RWPE2 (cell line): ENCODE measurements around the gene ETNK1.
"Not testable (repeated sequence)": the region's sequence is repeated elsewhere in the genome, so short reads cannot be mapped to it uniquely, and the experiment has no call there.

Experiments used
- ATAC-seq: fragments of 200-7000 bp; cut with Tn5 transposase; 3 replicates; pipeline ENCODE4 v1.9.1; 2021; ENCODE audit warnings: low read depth
- DNase-seq: peaks from one replicate; pipeline ENCODE4 v3.0.0-alpha.2; 2020; ENCODE audit warnings: low spot score
- H3K27ac ChIP-seq: fragments of 450-650 bp; 2 replicates; pipeline ENCODE4 v1.5.1; 2017; ENCODE audit warnings: mild to moderate bottlenecking; ENCODE audit not compliant: poor library complexity, severe bottlenecking
- H3K27me3 ChIP-seq: fragments of 250-450 bp; sonication (Bioruptor Pico); 2 replicates; pipeline ENCODE4 v1.5.1; 2021; ENCODE audit warnings: mild to moderate bottlenecking, moderate library complexity; ENCODE audit not compliant: insufficient read depth, poor library complexity, severe bottlenecking
- H3K36me3 ChIP-seq: fragments of 250-450 bp; sonication (Bioruptor Pico); 2 replicates; pipeline ENCODE4 v1.5.1; 2020; ENCODE audit warnings: low read depth, mild to moderate bottlenecking, moderate library complexity
- H3K4me1 ChIP-seq: fragments of 250-450 bp; sonication (Bioruptor Pico); 2 replicates; pipeline ENCODE4 v1.5.1; 2021; ENCODE audit warnings: mild to moderate bottlenecking, moderate library complexity; ENCODE audit not compliant: insufficient read depth, poor library complexity, severe bottlenecking
- H3K4me3 ChIP-seq: fragments of 250-450 bp; sonication (Bioruptor Pico); 2 replicates; pipeline ENCODE4 v1.5.1; 2021; ENCODE audit warnings: mild to moderate bottlenecking, moderate library complexity; ENCODE audit not compliant: severe bottlenecking
- H3K9me3 ChIP-seq: fragments of 250-450 bp; sonication (Bioruptor Pico); 2 replicates; pipeline ENCODE4 v1.5.1; 2021; ENCODE audit warnings: mild to moderate bottlenecking, moderate library complexity; ENCODE audit not compliant: severe bottlenecking
- CTCF ChIP-seq: fragments of 450-650 bp; IDR thresholded peaks from one replicate; pipeline ENCODE4 v1.5.1; 2017; ENCODE audit warnings: mild to moderate bottlenecking, moderate library complexity; ENCODE audit not compliant: poor library complexity, severe bottlenecking

ETNK1 gene

GRCh38 chr12:22600181-22600580 is 24.8 kb upstream of the ETNK1 start:
- Histone ChIP-seq H3K4me1 (no peaks in the 10 kb centered on the region), H3K4me3 (no peak overlapping the region), H3K27ac (no peak overlapping the region), H3K27me3 (no peaks in the 10 kb centered on the region), H3K9me3 (no peaks in the 10 kb centered on the region), H3K36me3 (no peaks in the 10 kb centered on the region)
- no peak for TF ChIP-seq CTCF
- no peak for DNase-seq
- no peak for ATAC-seq

GRCh38 chr12:22609501-22609900 is 15.5 kb upstream of the ETNK1 start:
- no peaks in the 10 kb centered on the region for H3K4me1 ChIP-seq
- TF ChIP-seq CTCF: no peak
- no peak for DNase-seq
- no peak overlapping the region for H3K27ac ChIP-seq
- no peaks in the 10 kb centered on the region for H3K27me3 ChIP-seq
- H3K4me3 ChIP-seq: no peak overlapping the region
- ATAC-seq: no peak
- no peaks in the 10 kb centered on the region for H3K9me3 ChIP-seq
- no peaks in the 10 kb centered on the region for H3K36me3 ChIP-seq

- H3K4me1 ChIP-seq: no peaks in the 10 kb centered on the region
- DNase-seq (no peak), ATAC-seq (no peak)
- H3K27ac ChIP-seq: no peak overlapping the region
- H3K9me3 ChIP-seq: no peaks in the 10 kb centered on the region
- no peaks in the 10 kb centered on the region for H3K27me3 ChIP-seq
- TF ChIP-seq CTCF: no peak
- H3K4me3 ChIP-seq: no peak overlapping the region
- H3K36me3 ChIP-seq: no peaks in the 10 kb centered on the region
Observed at GRCh38 chr12:22610131-22610530, 14.8 kb upstream of the ETNK1 start.

GRCh38 chr12:22612822-22613221 is 12.1 kb upstream of the ETNK1 start:
- H3K36me3 ChIP-seq, H3K27me3 ChIP-seq, H3K4me1 ChIP-seq, H3K27ac ChIP-seq, H3K4me3 ChIP-seq, H3K9me3 ChIP-seq, DNase-seq, ATAC-seq: not testable (repeated sequence)

GRCh38 chr12:22615963-22616501 is 8.9 kb upstream of the ETNK1 start:
- Histone ChIP-seq H3K27me3 (no peaks in the 10 kb centered on the region), H3K27ac (no peak overlapping the region), H3K9me3 (no peaks in the 10 kb centered on the region), H3K4me1 (no peaks in the 10 kb centered on the region), H3K4me3 (no peak overlapping the region), H3K36me3 (no peaks in the 10 kb centered on the region)
- no peak for TF ChIP-seq CTCF
- DNase-seq (no peak), ATAC-seq (no peak)
